GM19328 (cell line): Measurements from ENCODE around the gene INO80B.
"Not testable (repeated sequence)": the region's sequence is repeated elsewhere in the genome, so short reads cannot be mapped to it uniquely, and the experiment has no call there.

Source experiments
- ATAC-seq: cut with Tn5 transposase; IDR thresholded peaks from one replicate; pipeline ENCODE4 v1.9.1; 2021; ENCODE audit warnings: mild to moderate bottlenecking, moderate library complexity; ENCODE audit not compliant: unreplicated experiment

The INO80B gene

DNA sequence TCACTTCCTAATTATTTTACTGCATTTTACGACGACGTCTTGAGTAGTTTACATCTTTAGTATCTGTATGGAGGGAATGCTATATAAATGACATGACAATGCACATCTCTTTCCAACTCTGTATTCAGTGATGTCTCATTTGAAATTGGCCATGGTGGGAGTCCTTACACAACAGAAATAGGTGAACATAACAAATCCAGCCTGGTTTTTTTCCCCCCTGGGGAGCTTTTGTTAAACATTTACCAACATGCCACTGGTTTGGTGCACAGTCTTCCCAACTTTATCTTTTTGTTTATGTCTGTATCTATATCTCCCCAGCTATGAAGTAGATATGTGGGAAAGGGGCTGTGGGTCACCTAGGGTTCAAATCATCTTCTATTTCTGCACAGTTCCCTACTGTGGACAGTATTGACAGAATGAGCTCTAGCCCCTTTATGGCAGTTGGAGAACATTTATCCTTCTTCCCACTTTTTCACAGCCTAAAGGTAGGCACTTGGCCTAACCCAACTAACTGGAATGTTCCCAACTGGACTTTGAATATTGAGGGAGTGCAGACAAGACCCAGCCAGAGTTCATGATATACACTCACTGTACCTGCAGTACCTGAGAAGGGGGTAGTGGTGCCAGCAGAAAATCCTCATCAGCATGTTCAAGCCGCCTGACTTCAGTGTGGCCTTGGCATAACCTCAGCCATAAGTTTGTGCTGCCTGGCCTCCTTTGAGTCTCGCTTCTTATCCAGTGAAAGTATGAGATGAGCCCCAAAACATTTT, 7.5 kb upstream of the INO80B start:
- no peak for ATAC-seq

DNA sequence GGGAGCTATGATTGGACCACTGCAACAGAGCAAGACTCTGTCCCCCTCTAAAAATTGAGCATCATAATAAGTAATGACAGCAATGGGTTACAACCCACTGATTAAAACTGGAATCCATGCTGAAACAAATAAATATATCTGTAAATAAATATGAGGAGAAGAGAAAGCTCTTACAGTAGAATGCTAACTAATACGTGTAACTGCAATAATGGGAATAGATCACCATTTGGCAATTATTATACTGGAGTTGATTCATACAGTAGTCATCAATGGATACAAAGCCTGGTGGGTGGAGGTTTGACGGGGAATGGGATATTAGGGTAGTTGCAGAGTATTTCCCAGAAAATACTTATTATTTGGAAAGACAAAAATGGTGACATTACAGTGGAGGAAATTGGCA, 6.1 kb upstream of the INO80B start:
- ATAC-seq, result no peak

GRCh38 chr2:74450570-74451190, 4.2 kb upstream of the INO80B start:
- no peak for ATAC-seq

DNA sequence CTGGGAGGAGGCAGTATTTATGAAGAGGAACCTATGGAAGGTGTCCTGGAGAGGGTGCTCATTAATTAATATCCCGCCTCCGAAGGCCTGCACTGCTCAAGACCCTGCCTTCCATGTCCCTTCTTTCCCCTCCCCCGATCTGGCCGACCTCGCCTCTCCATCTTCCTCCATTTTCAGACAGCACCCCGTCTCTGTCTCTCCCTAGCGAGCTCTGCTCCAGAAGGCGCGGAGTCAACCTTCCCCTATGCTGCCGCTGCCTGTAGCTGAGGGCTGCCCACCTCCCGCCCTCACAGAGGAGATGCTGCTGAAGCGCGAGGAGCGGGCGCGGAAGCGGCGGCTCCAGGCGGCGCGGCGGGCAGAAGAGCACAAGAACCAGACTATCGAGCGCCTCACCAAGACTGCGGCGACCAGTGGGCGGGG, 2.3 kb downstream of the INO80B start:
- ATAC-seq, result no peak

- peak; percentile 19 for ATAC-seq
Measured at GRCh38 chr2:74457549-74458131, 2.8 kb downstream of the INO80B start.

DNA sequence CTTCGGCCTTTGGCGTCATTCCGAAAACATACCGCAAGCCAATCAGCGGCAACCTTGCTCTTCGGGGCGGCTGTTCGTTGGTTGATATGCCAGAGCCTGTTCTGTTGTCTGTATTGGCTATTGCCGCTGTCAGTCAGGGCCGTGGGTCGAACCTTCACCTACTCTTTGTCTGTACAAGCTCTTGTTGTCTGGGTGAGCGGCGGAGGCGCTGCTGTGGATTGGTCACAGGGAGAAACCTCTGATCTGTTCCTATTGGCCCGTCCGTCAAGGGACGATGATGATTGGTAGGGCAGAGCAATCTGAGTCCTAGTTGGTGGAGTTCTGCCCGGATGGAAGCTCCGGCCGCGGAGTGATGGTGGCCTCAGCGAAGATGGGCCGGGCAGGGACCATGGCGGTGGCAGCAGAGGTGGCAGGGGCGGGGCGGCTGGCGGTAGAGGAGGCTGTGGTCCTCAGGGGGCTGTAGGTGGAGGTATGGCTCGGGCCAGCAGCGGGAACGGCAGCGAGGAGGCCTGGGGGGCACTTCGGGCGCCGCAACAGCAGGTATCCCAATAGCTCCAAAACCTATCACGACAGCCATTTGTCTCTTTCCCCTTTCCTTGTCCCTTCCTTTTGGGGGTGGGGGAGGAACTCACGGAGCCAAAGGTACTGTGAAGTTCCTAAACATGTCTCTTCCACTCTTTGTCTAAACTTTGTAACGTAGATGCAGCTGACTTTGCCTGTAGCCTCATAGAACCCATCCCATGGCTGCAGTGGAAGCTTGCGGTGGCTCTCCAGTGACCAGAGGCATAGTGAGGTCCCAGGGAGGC, 3.4 kb downstream of the INO80B start, which contains the start of gene WBP1:
TSS of gene WBP1 (plus strand) at position 307 of the 806 bp plus-strand sequence. CDS start at position 472, 165 bp downstream.
- peak; percentile 86 for ATAC-seq

DNA sequence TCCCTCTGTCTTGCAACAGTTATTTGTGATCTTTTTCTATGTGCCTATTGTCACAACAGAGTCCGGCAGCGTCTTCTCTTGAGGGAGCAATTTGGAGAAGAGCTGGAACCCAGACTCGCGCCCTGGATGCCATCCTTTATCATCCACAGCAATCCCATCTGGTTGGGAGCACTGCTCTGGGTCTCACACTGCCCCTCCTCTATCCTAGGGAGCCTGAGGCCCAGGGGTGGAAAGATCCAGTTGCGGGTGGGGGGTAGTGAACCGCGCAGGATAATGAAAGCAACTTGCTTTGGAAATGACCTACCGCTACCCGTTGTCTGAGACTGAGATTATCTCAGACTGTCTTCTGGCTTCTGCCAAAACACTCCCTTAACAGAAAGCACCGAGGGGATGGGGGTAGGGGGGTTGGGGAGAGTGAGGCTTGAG, 4.1 kb downstream of the INO80B start:
- ATAC-seq, result no peak

DNA sequence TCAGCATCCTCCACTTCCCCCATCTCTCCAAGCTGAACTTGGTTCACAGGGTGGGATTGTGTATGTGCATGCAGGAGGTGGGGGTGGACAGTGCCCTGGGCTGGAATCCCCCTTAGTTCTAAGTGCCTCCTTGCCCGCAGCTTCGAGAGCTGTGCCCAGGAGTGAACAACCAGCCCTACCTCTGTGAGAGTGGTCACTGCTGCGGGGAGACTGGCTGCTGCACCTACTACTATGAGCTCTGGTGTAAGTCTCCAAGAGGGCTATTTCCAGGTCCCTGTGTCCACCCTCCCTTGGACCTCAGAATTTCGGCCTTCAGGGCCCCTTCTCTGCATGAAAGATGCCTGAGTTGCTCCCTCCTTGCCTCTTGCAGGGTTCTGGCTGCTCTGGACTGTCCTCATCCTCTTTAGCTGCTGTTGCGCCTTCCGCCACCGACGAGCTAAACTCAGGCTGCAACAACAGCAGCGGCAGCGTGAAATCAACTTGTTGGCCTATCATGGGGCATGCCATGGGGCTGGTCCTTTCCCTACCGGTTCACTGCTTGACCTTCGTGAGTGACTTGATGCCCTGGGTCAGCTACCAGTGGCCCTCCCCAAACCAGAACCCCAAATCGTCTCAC, 4.7 kb downstream of the INO80B start:
- ATAC-seq, result not testable (repeated sequence)

DNA sequence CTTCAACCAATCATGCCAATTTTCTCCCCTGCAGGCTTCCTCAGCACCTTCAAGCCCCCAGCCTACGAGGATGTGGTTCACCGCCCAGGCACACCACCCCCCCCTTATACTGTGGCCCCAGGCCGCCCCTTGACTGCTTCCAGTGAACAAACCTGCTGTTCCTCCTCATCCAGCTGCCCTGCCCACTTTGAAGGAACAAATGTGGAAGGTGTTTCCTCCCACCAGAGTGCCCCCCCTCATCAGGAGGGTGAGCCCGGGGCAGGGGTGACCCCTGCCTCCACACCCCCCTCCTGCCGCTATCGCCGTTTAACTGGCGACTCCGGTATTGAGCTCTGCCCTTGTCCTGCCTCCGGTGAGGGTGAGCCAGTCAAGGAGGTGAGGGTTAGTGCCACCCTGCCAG, 5.3 kb downstream of the INO80B start:
- not testable (repeated sequence) for ATAC-seq

GRCh38 chr2:74461187-74462053, 6.5 kb downstream of the INO80B start:
- no peak for ATAC-seq

GRCh38 chr2:74462054-74462785, 7.3 kb downstream of the INO80B start:
- ATAC-seq, result no peak

GRCh38 chr2:74462786-74463105, 7.9 kb downstream of the INO80B start:
- ATAC-seq, result no peak

GRCh38 chr2:74464406-74464805, 9.5 kb downstream of the INO80B start:
- no peak for ATAC-seq

- ATAC-seq, result not testable (repeated sequence)
Measured at GRCh38 chr2:74470742-74471141, 15.9 kb downstream of the INO80B start.

- no peak for ATAC-seq
Measured at GRCh38 chr2:74471332-74472065, 16.6 kb downstream of the INO80B start.

GRCh38 chr2:74472086-74472944, 17.4 kb downstream of the INO80B start, which contains the start of gene MRPL53:
MRPL53 (minus strand) TSS chr2:74472680; CDS start chr2:74472660, 20 bp downstream.
- peak; percentile 85 for ATAC-seq

GRCh38 chr2:74472945-74473258, 18.0 kb downstream of the INO80B start:
- no peak for ATAC-seq

DNA sequence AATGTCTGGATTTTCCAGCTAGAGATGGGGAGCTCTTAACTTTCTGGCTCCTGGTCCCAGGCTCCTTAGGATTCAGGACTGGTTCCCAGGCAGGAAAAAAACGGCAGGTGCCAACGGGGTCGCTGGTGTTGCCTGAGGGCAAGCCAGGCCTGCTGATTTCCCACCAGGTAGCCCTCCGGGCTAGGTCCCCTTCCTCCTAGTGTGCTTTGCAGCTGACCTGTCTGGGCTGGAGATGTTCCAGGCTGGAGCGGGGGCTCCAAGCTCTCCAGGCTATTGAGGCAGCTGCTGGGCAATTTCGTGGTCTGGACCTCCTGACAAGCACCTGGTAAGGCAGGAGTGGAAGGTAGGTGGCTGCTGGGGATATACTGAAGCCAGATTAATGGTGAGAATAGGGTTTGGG, 19.6 kb downstream of the INO80B start:
- ATAC-seq, result no peak
